Type B pancreatic cell (in vitro differentiated cells): ENCODE data around the gene NR6A1. TPM values are rescaled to one million over a fixed set of nuclear protein-coding genes. Genes with fewer than 3 reads are reported as not detected.

Experiments
- DNase-seq: peaks from one replicate; pipeline ENCODE4 v3.0.0; 2021; ENCODE audit warnings: mixed read lengths; ENCODE audit not compliant: unreplicated experiment; ENCODE audit errors: extremely low spot score
- H3K27ac Mint-ChIP-seq: 2 replicates; pipeline ENCODE4 v1.8.0; 2021; ENCODE audit warnings: mild to moderate bottlenecking, mixed read lengths
- H3K27me3 Mint-ChIP-seq: 2 replicates; pipeline ENCODE4 v1.8.0; 2021; ENCODE audit warnings: mixed read lengths
- H3K36me3 Mint-ChIP-seq: 2 replicates; pipeline ENCODE4 v1.8.0; 2021; ENCODE audit warnings: mixed read lengths
- H3K4me1 Mint-ChIP-seq: one replicate; pipeline ENCODE4 v1.8.0; 2021; ENCODE audit warnings: mixed read lengths; ENCODE audit not compliant: unreplicated experiment
- H3K4me3 Mint-ChIP-seq: 2 replicates; pipeline ENCODE4 v1.8.0; 2021; ENCODE audit warnings: mild to moderate bottlenecking, mixed read lengths
- H3K9me3 Mint-ChIP-seq: 2 replicates; pipeline ENCODE4 v1.8.0; 2021; ENCODE audit warnings: mixed read lengths
- total RNA-seq: library from RNA; stranded (reverse); gene quantifications from 2 replicates; pipeline ENCODE4 v1.2.1, GENCODE V29; 2021; ENCODE audit warnings: low replicate concordance
- TF ChIP-seq, protein P1 (sequence below): fragments of 200-600 bp; sonication (generic); conservative IDR thresholded peaks from 2 replicates; pipeline ENCODE4 v1.5.0; 2021; ENCODE audit warnings: antibody characterized with exemption, mild to moderate bottlenecking

The NR6A1 gene
- total RNA-seq, 1 donor from 2014 or later, result 10.0 TPM

DNA sequence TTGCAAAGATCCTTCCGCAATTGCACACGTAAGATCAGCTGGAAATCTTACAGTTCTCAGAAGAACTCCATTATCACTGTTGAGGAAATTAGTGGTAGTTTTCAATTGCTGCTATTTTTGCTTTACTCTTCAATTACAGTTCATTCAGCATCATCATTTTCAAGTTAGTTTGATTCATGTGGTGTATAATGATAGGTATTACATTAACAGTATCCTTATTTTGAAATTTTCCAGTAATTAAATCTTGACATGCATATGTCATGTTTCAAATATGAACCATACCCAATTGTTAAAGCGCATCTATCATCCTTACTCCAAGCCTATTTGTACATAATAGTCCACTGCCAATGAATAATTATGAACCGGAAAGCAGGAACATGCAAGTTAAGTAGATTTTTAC, 60.3 kb downstream of the NR6A1 start:
- H3K27ac Mint-ChIP-seq, result no peak overlapping the region
- no peak for DNase-seq
- TF ChIP-seq, protein P1, sequence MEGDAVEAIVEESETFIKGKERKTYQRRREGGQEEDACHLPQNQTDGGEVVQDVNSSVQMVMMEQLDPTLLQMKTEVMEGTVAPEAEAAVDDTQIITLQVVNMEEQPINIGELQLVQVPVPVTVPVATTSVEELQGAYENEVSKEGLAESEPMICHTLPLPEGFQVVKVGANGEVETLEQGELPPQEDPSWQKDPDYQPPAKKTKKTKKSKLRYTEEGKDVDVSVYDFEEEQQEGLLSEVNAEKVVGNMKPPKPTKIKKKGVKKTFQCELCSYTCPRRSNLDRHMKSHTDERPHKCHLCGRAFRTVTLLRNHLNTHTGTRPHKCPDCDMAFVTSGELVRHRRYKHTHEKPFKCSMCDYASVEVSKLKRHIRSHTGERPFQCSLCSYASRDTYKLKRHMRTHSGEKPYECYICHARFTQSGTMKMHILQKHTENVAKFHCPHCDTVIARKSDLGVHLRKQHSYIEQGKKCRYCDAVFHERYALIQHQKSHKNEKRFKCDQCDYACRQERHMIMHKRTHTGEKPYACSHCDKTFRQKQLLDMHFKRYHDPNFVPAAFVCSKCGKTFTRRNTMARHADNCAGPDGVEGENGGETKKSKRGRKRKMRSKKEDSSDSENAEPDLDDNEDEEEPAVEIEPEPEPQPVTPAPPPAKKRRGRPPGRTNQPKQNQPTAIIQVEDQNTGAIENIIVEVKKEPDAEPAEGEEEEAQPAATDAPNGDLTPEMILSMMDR, result no peak
- H3K27me3 Mint-ChIP-seq, result no peaks in the 10 kb centered on the region
- peaks cover 4% of the 10 kb centered on the region for H3K9me3 Mint-ChIP-seq
- no peak overlapping the region for H3K4me3 Mint-ChIP-seq
- peaks cover 11% of the 10 kb centered on the region for H3K36me3 Mint-ChIP-seq
- H3K4me1 Mint-ChIP-seq, result peaks cover 30% of the 10 kb centered on the region

DNA sequence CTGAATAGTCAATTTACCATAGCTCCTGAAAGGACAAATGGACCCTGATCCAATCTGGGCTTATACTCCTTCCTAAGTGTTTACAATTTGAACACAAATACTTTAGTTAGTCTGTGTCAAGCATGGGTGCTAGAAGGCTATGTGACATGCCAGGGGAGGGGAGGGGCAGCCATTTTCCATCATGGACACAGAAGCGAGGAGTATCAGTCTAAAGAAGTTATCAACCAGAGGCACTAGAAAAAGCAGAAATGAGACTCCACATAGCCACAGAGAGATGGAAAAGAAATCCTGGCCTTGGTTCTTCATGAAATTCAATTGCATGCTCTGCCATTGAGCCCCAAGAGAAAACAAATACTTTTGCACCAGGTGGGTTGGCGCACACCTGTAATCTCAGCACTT, 61.8 kb downstream of the NR6A1 start:
- no peak for DNase-seq
- TF ChIP-seq, protein P1, result no peak
- Mint-ChIP-seq H3K4me1 (peaks cover 30% of the 10 kb centered on the region), H3K9me3 (peaks cover 4% of the 10 kb centered on the region), H3K4me3 (no peak overlapping the region), H3K27me3 (no peaks in the 10 kb centered on the region), H3K27ac (no peak overlapping the region), H3K36me3 (peaks cover 17% of the 10 kb centered on the region)

DNA sequence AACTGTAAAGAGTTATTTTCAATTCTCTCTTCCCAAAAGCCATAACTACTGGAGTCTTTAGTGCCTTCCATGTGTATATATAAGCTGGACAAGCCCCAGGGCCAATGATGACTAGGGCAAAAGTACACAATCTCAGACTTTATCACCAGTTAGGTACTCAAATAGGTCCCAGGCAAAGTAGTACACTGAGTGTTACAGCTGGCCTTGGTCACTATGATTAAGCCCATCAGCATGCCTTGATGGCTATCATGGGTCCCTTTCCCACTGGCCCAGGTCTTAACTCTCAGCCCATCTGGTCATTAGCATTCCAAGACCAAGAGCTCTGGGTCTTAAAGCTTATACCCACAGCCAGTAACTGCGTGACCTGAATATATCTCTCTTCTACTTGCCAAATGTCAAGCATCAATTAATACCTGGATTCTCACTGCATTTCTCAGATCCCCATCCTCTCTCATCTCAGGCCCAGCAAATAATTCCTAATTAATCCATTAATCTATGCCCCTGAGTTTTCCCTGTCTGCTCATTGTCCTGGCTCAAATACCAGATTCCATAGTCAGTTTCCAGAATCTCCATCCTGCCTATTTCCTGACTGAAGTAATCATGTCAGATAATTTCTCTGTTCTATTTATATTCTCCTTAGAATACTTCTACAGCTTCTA, 62.3 kb downstream of the NR6A1 start:
- H3K9me3 Mint-ChIP-seq, result peaks cover 4% of the 10 kb centered on the region

DNA sequence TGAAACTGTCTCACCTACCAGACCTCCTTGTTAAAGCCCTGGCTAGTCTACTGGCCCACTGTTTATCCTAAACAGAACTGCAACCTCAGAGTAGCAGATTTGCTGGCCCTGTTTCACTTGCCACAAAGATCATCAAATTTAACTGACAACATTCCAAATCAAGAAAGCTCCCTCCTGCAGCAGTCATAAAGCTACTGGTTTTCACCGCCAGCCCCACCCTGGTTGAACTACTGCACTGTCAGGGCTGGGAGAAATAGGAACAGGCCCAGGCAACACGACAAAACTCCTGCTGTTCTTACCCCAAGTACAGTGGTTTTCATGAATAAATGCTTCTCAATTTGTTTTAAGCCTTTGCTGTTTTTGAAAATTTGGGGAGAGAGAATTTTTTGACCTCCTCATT, 63.0 kb downstream of the NR6A1 start:
- no peaks in the 10 kb centered on the region for H3K27me3 Mint-ChIP-seq
- H3K4me1 Mint-ChIP-seq, result peaks cover 30% of the 10 kb centered on the region
- H3K36me3 Mint-ChIP-seq, result peaks cover 19% of the 10 kb centered on the region
- TF ChIP-seq, protein P1, result no peak
- no peak overlapping the region for H3K4me3 Mint-ChIP-seq
- DNase-seq, result no peak
- no peak overlapping the region for H3K27ac Mint-ChIP-seq
- H3K9me3 Mint-ChIP-seq, result peaks cover 4% of the 10 kb centered on the region

More for the DNA sequence above, 62.3 kb downstream of the NR6A1 start:
- no peak overlapping the region for H3K4me3 Mint-ChIP-seq
- DNase-seq, result no peak
- H3K4me1 Mint-ChIP-seq, result peaks cover 30% of the 10 kb centered on the region
- TF ChIP-seq, protein P1, result no peak
- H3K27ac Mint-ChIP-seq, result no peak overlapping the region
- no peaks in the 10 kb centered on the region for H3K27me3 Mint-ChIP-seq
- peaks cover 19% of the 10 kb centered on the region for H3K36me3 Mint-ChIP-seq

DNA sequence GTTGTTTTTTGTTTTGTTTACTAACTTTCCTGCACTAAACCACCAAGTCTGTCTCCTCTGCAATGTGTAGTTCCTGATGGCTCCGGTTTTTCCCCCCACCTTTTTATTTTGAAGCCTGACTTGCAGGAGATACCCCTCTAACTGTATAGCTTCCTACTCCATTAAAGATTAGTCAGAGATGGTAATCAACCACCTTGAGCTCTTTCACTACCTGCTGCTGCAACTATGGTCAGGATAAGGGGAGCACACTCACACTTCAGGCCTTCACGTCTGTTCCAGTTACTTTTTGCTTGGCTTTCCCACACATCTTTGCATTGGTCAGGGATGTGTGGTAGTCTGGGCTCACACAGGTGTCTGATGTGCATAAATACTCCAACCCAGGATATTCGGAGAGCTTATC, 63.4 kb downstream of the NR6A1 start:
- DNase-seq, result no peak
- Mint-ChIP-seq H3K27ac (no peak overlapping the region), H3K9me3 (peaks cover 4% of the 10 kb centered on the region), H3K27me3 (no peaks in the 10 kb centered on the region), H3K4me1 (peaks cover 30% of the 10 kb centered on the region), H3K4me3 (no peak overlapping the region), H3K36me3 (peaks cover 21% of the 10 kb centered on the region)
- TF ChIP-seq, protein P1, result no peak
